Bronchial epithelial cell (primary cell): ENCODE results near the gene ZBTB22. TPM values are rescaled to one million over a fixed set of nuclear protein-coding genes. Genes with fewer than 3 reads are reported as not detected.

Experiments
- DNase-seq: peaks from one replicate; pipeline ENCODE4 v3.0.0-alpha.2; 2010; ENCODE audit warnings: low read depth
- FAIRE-seq: peaks from 2 replicates; lab custom pipeline; 2011; peaks lifted over from hg19 to GRCh38; lab: Jason Lieb, UNC
- H3K27me3 ChIP-seq: 2 replicates; pipeline ENCODE4 v1.5.1; 2011; ENCODE audit warnings: low read length; ENCODE audit not compliant: control insufficient read depth, insufficient read depth
- H3K36me3 ChIP-seq: 2 replicates; pipeline ENCODE4 v1.5.1; 2011; ENCODE audit warnings: low read length; ENCODE audit not compliant: control insufficient read depth, insufficient read depth
- H3K4me3 ChIP-seq: 2 replicates; pipeline ENCODE4 v1.5.1; 2011; ENCODE audit warnings: mild to moderate bottlenecking, low read depth, low read length, control low read depth
- CTCF ChIP-seq: IDR thresholded peaks from 2 replicates; pipeline ENCODE4 v1.5.1; 2011; ENCODE audit warnings: mild to moderate bottlenecking, moderate library complexity, low read length, control low read depth, inconsistent platforms; ENCODE audit not compliant: insufficient read depth, severe bottlenecking
- total RNA-seq: library from RNA; depleted of rRNA; stranded (reverse); fragments of >200 nt; gene quantifications from 2 replicates; pipeline ENCODE4 v1.2.1, GENCODE V29; 2014

ZBTB22 gene
- total RNA-seq, 1 donor from 2014 or later = 13.2 TPM

- no peak overlapping the region for H3K4me3 ChIP-seq
- H3K27me3 ChIP-seq = no peaks in the 10 kb centered on the region
- no peak for TF ChIP-seq CTCF
- H3K36me3 ChIP-seq = peaks cover 8% of the 10 kb centered on the region
- DNase-seq = no peak
- FAIRE-seq = no peak
Measured at GRCh38 chr6:33305052-33305451, 12.5 kb downstream of the ZBTB22 start.

DNA sequence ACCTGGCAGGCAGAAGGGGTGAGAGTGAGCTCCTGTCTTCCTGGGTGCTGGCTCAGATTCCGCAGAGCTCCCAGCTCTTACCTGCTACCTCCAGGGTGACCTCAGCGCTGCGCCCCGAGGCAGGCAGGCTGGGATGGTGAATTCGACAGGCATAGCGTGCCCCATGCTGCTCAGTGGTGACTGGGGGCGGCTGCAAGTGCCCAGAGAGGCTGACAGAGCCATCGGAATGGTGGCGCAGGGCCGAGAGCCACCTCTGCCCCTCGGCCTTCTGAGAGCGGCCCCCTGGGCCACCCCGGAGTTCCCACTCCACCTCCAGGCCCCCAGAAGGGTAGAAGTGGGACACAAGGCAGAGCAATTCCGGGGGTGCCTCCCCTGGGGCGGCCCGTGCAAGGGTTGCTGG is 13.3 kb downstream of the ZBTB22 start:
- Histone ChIP-seq H3K27me3 (no peaks in the 10 kb centered on the region), H3K4me3 (no peak overlapping the region), H3K36me3 (peaks cover 8% of the 10 kb centered on the region)
- FAIRE-seq = no peak
- no peak for TF ChIP-seq CTCF
- DNase-seq = no peak

GRCh38 chr6:33301877-33302276 is 15.7 kb downstream of the ZBTB22 start:
- TF ChIP-seq CTCF = no peak

DNA sequence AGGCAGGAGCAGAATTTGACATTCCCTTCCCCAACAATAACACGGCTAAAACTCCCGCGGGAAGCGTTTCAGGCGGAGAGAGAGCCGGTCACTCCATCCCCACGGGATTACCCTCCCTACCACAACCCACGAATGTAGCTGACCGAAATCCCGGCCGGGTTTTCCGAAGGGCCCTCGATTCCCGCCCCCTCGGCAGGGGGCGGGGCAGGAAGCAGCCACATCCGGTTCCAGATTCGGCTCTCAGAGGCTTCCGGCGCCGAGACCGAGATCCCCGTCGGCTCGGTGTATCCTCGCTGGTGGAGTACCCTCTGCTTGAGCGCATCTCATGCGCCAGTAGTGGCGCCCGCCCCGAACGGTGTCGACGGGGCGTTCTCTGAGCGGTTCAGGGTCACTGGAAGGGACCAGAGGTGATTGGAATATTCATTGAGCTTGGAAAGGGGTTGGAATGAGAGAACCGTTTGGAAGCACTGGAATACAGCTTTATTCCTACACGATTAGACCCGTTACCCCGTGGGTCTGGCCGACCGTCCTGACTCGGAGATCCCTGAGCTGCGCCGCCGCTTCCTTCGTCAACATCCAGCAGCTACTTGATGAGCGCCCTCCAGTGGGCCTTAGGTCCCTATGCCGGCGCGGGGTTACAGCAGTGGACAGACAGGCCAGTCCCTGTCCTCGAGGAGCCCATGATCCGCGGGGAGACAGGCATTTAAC is 18.2 kb downstream of the ZBTB22 start:
- DNase-seq (peak; percentile 75), FAIRE-seq (no peak)
- Histone ChIP-seq H3K36me3 (peaks cover 21% of the 10 kb centered on the region), H3K4me3 (peak overlapping the region; percentile 90), H3K27me3 (no peaks in the 10 kb centered on the region)
- peak; percentile 87 for TF ChIP-seq CTCF

More at GRCh38 chr6:33301877-33302276, 15.7 kb downstream of the ZBTB22 start:
- FAIRE-seq (no peak), DNase-seq (no peak)
- Histone ChIP-seq H3K36me3 (peaks cover 8% of the 10 kb centered on the region), H3K27me3 (no peaks in the 10 kb centered on the region), H3K4me3 (no peak overlapping the region)

- DNase-seq = peak; percentile 32
- Histone ChIP-seq H3K4me3 (peak within 1 kb of the TSS; percentile 90), H3K27me3 (no peaks in the 10 kb centered on the region), H3K36me3 (peaks cover 18% of the 10 kb centered on the region)
- TF ChIP-seq CTCF = no peak
- FAIRE-seq = no peak
Measured at GRCh38 chr6:33298773-33299236, 18.7 kb downstream of the ZBTB22 start, which contains the start of gene RGL2. TSS of gene RGL2 (minus strand) at chr6:33298942. CDS start at chr6:33298610, 332 bp downstream.
